NK-92 treated with Interleukin-12 subunit alpha and Interleukin-12 subunit beta, amount 100 ng/mL, for 24 hours (cell line): Measurements from ENCODE around the gene STK32C.
"Not testable (repeated sequence)": the region's sequence is repeated elsewhere in the genome, so short reads cannot be mapped to it uniquely, and the experiment has no call there.

Experiments used
- DNase-seq: peaks from one replicate; lab custom pipeline; 2025; lab: John Stamatoyannopoulos, UW

The STK32C gene

GRCh38 chr10:132317477-132317876, 9.7 kb upstream of the STK32C start:
- DNase-seq = not testable (repeated sequence)

- no peak for DNase-seq
These were observed 8.4 kb upstream of the STK32C start for GRCh38 chr10:132316133-132316532.

DNA sequence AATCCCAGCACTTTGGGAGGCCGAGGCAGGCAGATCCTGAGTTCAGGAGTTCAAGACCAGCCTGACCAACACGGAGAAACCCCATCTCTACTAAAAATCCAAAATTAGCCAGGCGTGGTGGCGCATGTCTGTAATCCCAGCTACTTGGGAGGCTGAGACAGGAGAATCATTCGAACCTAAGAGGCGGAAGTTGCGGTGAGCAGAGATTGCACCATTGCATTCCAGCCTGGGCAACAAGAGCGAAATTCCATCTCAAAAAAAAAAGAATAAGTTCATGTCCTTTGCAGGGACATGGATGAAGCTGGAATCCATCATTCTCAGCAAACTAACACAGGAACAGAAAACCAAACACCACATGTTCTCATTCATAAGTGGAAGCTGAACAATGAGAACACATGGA, 7.1 kb upstream of the STK32C start:
- DNase-seq = not testable (repeated sequence)

DNA sequence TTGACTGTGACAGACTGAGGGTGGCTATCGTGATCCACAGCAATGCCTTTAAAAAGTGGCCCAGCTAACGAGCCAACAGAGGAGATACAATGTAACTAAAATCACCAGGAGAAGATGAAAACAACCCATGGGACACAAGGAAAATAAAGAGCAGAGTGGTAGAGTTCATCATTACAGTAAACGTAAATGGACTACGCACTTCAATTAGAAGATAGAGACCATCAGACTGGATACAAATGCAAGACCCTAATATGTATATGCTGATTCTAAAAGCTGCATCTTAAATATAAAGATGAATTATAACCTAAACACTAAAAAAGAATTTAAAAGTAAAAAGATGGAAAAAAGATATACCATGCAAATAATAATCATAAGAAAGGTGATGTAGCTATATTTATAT, 6.6 kb upstream of the STK32C start:
- no peak for DNase-seq

DNA sequence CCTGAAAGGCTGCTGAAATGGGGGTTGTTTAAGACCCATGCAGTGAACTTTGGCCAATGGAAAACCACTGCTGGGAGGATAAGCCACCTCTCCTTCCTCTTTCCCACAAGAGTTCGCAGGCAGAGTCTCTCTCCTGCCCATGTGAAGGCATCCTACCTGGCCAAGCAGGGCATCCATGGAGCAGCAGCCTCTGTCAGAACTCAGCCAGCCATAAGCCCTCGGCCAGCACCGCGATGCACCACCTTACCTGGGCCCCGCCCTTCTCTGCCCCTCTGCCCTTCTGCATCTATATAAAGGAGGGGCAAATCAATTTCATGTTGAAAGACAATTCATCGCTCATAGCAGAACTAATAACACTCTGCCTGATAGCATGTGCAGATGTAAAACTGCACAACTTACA, 6.1 kb upstream of the STK32C start:
- DNase-seq = no peak

GRCh38 chr10:132313305-132313704, 5.6 kb upstream of the STK32C start:
- DNase-seq = no peak

DNA sequence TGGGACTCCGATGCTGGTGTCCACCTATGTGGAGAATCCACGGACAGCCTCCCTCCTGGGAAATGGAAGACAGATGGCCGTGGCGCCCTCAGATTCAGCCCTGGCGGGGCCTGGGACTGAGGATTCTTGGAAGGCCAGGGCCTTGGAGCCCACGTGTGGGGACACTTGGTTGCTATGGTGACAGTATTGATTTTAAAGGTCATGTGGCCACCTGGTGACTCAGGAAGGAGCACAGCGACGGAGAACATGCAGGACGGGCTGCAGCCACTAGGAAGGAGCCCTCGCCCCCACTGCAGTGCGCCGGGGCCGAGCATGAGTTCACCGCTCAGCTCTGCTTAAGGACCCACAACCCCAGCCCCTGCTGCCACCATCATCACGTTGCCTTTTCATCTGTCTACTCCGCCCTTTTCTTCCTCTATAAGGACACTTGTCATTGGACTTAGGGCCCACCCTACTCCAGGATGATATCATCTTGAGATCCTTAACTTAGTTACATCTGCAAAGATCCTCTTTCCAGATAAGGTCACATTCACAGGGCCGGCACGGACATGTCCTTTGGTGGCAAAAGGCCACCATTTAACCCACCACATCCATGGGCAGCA, 3.7 kb upstream of the STK32C start:
- DNase-seq = no peak

GRCh38 chr10:132310701-132311337, 3.1 kb upstream of the STK32C start:
- no peak for DNase-seq

- DNase-seq = no peak
These were observed 2.3 kb upstream of the STK32C start for GRCh38 chr10:132309879-132310591.

DNA sequence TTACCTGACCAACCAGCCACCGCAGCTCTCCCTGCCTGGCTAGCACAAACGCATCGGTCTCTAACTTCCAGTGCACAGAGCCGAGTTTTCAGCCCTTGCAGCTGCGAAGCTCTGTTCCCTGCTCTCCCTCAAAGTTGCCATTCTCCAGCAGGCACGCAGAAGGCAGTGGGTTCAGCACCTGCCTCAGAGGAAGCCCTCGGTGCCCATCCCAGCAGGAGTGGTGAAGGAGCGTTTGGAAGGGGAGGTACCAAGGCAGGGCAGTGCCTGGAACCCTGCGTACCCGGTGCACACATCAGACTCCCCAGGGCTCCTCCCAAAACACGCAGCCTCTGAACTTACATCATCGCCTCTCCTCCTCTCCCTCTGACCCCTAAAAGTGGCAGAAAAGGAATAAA, 1.7 kb upstream of the STK32C start:
- no peak for DNase-seq

- DNase-seq = no peak
These were observed 1.1 kb upstream of the STK32C start for GRCh38 chr10:132308587-132309470.

DNA sequence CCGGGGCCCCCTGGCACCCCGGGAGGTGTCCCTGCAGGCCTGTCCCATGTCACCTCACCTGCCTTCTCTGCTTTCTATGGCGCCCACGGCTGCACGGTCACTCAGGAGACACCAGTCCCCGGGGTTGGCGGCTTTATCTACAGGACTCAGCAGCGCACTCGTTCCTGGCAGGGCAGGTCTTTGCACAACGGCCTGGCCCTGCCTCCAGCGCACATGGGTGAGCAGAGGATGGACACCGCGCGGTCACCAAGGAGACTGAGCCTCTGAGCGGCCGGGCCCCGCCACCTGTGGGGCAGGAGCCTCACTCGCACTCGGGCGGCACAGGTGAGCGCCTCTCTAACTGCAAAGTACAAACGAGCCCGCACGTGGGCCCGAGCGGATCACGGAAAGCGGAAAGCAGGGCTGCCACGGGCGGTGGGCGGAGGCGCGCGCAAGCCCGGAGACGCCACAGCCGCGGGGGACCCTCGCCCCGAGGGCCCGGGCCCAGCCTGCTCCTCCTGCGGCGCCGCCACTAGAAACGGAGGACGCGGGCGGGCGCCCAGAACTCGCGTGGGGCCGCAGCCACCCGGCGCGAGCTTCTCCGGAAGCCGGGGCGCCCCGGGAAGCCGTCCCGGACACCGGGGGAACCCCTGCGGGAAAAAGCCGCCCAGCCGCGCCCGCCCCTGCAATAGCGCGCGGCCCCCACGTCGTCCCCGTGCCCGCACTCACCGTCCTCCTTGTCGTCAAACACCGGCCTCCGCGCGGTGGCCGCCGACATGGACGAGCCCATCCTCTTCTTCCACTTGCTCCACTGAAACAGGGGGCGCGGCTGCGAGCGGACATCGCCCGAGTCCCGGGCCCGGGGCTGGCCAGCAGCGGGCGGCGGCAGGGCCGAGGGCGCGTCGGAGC, 642 bp downstream of the STK32C start:
- DNase-seq = no peak

DNA sequence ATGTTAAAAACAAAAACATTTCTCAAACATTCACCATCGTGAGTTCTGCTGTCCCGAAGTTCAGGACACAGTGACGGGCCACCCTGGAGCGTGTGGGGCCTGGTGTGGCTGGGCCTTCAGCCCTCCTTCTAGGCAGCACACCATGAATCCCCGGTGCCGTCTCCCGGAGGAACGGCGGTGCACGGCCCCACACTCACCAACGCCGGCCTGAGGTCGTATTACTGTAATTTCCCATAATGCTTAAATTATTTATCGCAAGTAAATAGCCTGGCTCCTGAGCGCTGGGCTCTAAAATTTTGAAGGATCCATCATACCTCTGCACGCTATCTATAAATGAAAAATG, 1.4 kb downstream of the STK32C start:
- no peak for DNase-seq

DNA sequence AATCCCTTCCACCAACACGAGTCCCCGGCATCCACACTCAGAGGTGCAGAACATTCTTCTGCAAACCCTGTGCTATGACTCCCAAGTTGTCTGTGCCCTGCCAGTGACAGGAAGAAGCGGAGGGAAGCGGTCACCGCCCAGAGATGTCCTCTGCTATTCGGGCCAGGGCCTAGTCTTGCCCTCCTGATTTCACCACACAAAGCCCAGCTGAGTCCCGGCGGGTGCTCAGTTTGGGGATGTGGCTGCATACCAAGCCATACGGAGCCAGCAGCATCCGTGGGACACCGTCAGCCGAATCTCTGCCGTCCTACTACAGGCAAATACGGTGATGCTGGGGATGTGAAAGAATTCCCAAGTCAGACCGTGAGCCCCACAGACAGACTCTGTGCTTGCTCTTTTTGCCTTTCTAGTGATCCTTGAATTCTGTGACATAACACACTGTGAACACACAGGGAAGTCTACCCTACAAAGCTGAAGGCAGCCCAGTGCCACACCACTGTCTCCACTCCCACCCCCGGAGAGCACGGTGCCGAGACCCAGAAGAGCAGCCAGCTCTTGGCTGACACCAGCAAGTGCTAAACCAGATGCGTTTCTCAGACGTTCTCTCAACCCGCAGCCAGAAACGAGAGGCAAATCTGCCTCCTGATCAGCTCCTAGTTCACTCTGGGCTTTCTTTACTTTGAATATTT, 2.0 kb downstream of the STK32C start:
- DNase-seq = no peak

DNA sequence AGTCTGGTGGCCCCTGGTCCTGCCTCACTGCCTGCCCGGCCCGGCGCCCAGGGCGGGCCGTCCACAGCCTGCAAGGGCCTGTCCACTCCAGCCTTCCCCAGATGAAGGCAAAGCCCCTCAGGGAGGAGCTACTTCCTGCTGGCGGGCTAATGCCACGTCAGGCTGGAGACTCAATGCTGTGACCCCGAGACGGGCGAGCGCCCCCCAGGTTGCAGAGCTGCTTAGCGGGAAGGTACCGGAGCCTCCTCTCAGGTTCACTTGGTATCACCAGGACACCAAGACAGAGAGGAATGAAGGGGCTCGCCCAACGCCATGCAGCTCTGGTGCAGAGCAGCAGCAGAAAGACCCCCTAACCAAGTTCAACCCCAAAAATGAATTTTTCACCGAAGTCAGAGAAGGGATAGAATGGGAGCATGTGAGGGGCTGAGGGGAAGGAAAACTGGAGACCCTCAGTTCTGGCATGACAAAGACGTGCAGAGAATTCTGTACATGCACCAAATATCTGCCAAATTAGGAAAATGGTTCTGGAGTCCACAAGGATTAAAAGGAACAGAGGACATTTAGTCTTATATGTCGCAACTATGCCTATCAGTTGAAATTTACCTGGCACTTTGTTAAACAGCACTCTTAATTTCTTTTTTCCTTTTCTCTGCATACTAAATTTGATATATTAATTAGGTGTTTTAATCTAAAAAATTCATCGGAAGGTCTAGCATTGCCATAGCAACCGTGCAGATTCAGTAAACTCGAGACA, 2.8 kb downstream of the STK32C start:
- no peak for DNase-seq

- DNase-seq = no peak
These were observed 4.2 kb downstream of the STK32C start for GRCh38 chr10:132303361-132304115.

GRCh38 chr10:132302421-132303310, 5.1 kb downstream of the STK32C start:
- DNase-seq = no peak
